ENCODE data around the gene DNASE1L2. TPM values are rescaled to one million over a fixed set of nuclear protein-coding genes. Genes with fewer than 3 reads are reported as not detected.

Gene DNASE1L2
- total RNA-seq, 4 donors from 2014 or later = 17.0 to 72.6 (median 42.8) TPM

- no peaks in the 10 kb centered on the region for H3K9me3 ChIP-seq
- H3K27me3 ChIP-seq = no peaks in the 10 kb centered on the region
- WGBS = 85% methylated on average over 5 of the region's 9 CpGs
- no peak for DNase-seq (ENCODE audit: low spot score in 2 of 2)
- TF ChIP-seq POLR2AphosphoS5 (IDR thresholded peaks at IDR 0.05) = no peak
- no peak for TF ChIP-seq POLR2A (IDR thresholded peaks at IDR 0.05)
- TF ChIP-seq CTCF (IDR thresholded peaks at IDR 0.05) = no peak
- TF ChIP-seq EP300 (IDR thresholded peaks at IDR 0.05) = no peak
- no peak overlapping the region for H3K4me3 ChIP-seq
- peaks cover 32% of the 10 kb centered on the region for H3K4me1 ChIP-seq
- H3K27ac ChIP-seq = no peak overlapping the region
- H3K36me3 ChIP-seq = peaks cover 34% of the 10 kb centered on the region
Observed at GRCh38 chr16:2207872-2208271, 28.4 kb upstream of the DNASE1L2 start.

- no peaks in the 10 kb centered on the region for H3K27me3 ChIP-seq
- no peak for DNase-seq (ENCODE audit: low spot score in 2 of 2)
- no peak overlapping the region for H3K27ac ChIP-seq
- H3K4me3 ChIP-seq = no peak overlapping the region
- H3K4me1 ChIP-seq = peaks cover 36% of the 10 kb centered on the region
- no peaks in the 10 kb centered on the region for H3K9me3 ChIP-seq
- TF ChIP-seq POLR2AphosphoS5 (IDR thresholded peaks at IDR 0.05) (no peak), CTCF (IDR thresholded peaks at IDR 0.05) (no peak), POLR2A (IDR thresholded peaks at IDR 0.05) (no peak), EP300 (IDR thresholded peaks at IDR 0.05) (no peak)
- 85% methylated on average over 11 of the region's 23 CpGs for WGBS
- H3K36me3 ChIP-seq = peaks cover 34% of the 10 kb centered on the region
Observed at GRCh38 chr16:2208308-2208707, 27.9 kb upstream of the DNASE1L2 start.

GRCh38 chr16:2208772-2209171 is 27.5 kb upstream of the DNASE1L2 start:
- H3K9me3 ChIP-seq = no peaks in the 10 kb centered on the region
- H3K36me3 ChIP-seq = peaks cover 34% of the 10 kb centered on the region
- H3K4me1 ChIP-seq = peaks cover 41% of the 10 kb centered on the region
- no peaks in the 10 kb centered on the region for H3K27me3 ChIP-seq
- TF ChIP-seq POLR2AphosphoS5 (IDR thresholded peaks at IDR 0.05) (no peak), EP300 (IDR thresholded peaks at IDR 0.05) (no peak), CTCF (IDR thresholded peaks at IDR 0.05) (no peak), POLR2A (IDR thresholded peaks at IDR 0.05) (no peak)
- no peak for DNase-seq (ENCODE audit: low spot score in 2 of 2)
- no peak overlapping the region for H3K27ac ChIP-seq
- H3K4me3 ChIP-seq = no peak overlapping the region
- WGBS = no CpG with 5 or more reads among the region's 9 CpGs

GRCh38 chr16:2209258-2210008 is 26.8 kb upstream of the DNASE1L2 start:
- H3K27me3 ChIP-seq = no peaks in the 10 kb centered on the region
- no peak overlapping the region for H3K27ac ChIP-seq
- H3K36me3 ChIP-seq = peaks cover 34% of the 10 kb centered on the region
- no peak for DNase-seq (ENCODE audit: low spot score in 2 of 2)
- no peaks in the 10 kb centered on the region for H3K9me3 ChIP-seq
- 80% methylated on average over 19 of the region's 29 CpGs for WGBS
- H3K4me1 ChIP-seq = peaks cover 48% of the 10 kb centered on the region
- no peak overlapping the region for H3K4me3 ChIP-seq
- TF ChIP-seq CTCF (IDR thresholded peaks at IDR 0.05) = no peak
- no peak for TF ChIP-seq EP300 (IDR thresholded peaks at IDR 0.05)
- no peak for TF ChIP-seq POLR2A (IDR thresholded peaks at IDR 0.05)
- TF ChIP-seq POLR2AphosphoS5 (IDR thresholded peaks at IDR 0.05) = no peak

- Histone ChIP-seq H3K27ac (no peak overlapping the region), H3K36me3 (peaks cover 34% of the 10 kb centered on the region), H3K27me3 (no peaks in the 10 kb centered on the region), H3K9me3 (no peaks in the 10 kb centered on the region), H3K4me1 (peaks cover 43% of the 10 kb centered on the region), H3K4me3 (no peak overlapping the region)
- 100% methylated on average over 2 of the region's 17 CpGs for whole genome bisulfite sequencing
- DNase-seq (ENCODE audit: low spot score in 2 of 2) = no peak
- no peak for TF ChIP-seq CTCF (IDR thresholded peaks at IDR 0.05)
- no peak for TF ChIP-seq POLR2AphosphoS5 (IDR thresholded peaks at IDR 0.05)
- no peak for TF ChIP-seq POLR2A (IDR thresholded peaks at IDR 0.05)
- TF ChIP-seq EP300 (IDR thresholded peaks at IDR 0.05) = no peak
Observed at GRCh38 chr16:2210009-2210332, 26.3 kb upstream of the DNASE1L2 start.

Data from suprapubic skin (tissue), 4 donors.